Measurements from ENCODE around the gene ZNF862.

Gene ZNF862

DNA sequence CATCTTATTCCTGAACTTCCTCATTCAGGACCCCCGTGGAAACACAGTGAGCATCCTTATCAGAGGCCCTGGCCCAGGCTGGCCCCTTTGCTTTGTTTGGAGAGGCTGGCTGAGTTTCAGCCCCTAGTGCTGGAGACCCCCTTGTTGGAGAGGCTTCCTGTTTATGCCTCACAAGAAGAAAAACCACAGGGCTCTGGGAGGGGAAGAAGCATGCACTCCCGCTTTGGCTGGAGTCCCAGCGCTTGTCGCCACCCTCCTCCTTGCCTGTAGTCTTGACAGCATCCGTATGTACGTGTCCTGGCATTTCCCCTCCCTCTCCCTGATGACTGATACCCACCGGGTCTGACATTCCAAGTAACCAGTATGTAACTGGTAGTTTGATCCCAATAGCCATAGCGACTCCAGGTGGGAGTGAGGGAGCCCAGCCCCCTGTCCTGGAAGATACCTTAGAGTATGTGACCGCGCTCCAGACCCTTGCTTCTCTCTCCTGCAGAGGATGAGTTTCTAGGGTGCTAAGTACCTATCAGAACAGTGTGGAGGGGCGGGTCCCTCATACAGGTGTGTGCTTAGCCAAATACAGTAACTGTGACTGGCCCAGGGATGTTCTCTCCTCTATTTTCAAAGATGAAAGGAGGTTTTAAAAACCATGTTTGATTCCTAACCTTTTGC is 28.7 kb downstream of the ZNF862 start:
- no peak for DNase-seq (ENCODE audit: low spot score)

DNA sequence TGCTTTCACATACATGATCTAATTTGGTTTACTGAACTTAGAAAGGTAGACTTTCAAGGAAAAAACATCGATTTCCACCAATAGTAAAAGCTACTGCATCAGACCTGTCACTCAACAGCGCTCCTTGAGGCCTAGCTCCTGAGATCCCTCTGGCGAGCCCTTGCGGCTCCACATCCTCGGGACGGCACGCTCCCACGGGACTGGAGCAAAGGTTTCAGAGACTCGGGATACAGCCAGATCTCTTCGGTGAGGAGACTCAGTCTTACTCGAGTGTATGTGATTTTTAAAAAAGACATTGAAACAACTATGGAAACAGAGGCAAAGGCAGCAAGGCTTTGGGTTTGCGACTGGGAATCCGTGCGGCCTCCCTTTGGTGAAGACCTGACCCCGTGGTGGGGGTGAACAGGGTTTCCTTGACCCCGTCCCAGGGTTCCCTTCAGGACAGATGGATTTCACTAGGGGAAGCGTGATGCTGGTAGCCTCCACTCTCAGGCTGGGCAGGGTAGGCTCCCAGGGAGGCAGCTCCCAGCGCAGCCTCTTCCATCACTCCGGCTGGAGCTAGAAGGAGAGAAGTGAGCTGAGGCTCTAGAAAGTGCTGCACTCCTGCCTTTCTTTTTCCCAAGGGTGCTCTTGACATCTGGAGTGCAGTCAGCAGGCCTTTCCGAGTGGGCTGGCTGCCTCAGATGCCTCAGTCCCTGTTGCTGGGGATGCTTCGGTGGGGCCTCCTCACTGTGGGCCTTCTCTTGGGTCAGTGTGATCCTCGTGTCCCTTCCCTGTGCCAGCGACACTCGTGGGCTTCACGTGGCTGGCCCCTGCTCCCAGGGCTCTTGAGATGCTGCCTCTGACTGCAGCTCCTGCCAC is 29.8 kb downstream of the ZNF862 start:
- no peak for DNase-seq (ENCODE audit: low spot score)

- DNase-seq (ENCODE audit: low spot score) = no peak
These were observed 30.6 kb downstream of the ZNF862 start for GRCh38 chr7:149868623-149869290.

GRCh38 chr7:149869291-149869650 is 31.1 kb downstream of the ZNF862 start:
- no peak for DNase-seq (ENCODE audit: low spot score)

DNA sequence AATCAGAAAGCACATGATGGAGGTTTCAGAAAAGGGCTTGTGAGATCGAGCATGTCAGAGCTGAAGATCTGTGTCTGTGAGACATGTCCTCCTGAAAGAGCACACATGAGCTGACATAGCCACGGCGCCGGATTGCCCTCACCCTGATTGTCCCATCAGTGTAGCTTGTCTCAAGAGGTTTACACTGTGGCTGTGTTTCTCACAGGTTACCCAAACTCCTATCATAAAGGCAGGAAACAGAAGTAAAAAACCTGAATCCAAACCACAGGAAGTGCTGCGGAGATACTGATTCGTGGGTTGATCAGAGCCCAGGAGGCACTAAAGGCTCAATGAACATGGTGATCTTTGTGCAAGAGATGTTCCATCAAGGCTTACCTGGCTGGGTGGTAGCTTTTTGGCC is 31.7 kb downstream of the ZNF862 start:
- DNase-seq (ENCODE audit: low spot score) = no peak

DNA sequence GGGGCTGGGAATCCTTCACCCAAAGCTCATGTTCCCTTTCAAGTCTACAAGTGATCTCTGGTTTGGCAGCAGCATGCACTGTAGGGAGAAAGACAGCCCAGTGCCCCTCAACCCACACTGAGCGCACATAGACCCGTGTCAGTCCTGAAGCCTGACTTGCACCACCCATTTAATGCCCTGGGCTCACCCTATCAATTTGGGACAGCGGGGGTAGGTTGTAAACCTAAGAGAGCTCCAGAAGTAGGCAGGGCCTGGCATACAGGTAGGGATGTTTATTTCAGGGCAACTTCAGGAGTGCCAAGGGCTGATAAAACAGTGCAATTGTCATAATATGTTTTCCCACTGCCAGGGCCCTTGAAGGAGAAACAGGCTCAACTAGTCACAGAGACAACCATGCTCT is 32.1 kb downstream of the ZNF862 start:
- DNase-seq (ENCODE audit: low spot score) = no peak

- no peak for DNase-seq (ENCODE audit: low spot score)
These were observed 32.7 kb downstream of the ZNF862 start for GRCh38 chr7:149870701-149871483.

DNA sequence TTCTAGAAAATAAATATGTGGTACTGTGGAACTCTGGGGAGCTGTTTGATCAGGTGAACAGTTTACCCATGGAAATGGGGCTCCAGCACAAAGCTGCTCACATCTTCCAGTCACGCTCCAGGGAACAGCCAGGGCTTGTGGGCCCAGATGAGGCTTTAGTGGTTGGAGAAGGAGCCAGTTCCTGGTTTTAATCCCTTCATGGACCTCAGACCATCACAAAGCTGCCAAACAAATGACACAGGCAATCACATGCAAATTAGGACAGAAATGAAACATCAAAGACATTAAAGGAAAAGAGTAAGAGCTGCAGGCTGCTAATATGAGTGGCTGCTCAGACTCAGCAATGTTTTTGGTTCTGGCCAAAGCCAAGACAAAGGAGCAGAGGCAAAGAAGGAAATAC is 33.4 kb downstream of the ZNF862 start:
- no peak for DNase-seq (ENCODE audit: low spot score)

DNA sequence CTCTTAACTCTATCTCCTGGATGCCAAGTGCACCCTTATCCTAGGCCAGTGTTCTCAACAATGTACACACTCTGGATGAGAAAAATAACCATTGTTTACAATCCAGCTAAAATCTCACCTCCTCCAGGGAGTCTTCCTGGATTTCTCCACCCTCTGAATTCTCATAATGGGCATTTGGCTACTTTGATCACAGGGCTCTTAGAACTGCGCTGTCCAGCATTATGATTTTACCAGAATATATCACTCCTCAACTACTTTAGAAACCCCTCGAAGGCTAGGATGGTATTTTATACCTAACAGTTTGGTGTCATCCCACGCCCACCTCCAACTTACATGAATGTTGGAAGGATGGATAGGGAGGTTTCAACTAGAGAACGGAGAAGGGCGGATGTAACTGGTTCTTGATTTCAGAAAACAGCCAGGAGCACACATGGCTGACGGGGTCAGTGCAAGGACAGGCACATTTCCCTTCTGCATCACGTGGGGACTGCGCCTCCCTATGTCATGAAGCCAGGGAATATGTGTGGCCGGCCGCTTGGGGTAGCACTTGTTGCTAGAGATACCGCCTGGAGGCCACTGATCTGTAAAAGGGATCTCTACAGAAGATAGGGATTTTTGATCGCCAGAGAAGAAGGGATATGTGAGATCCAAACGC is 34.4 kb downstream of the ZNF862 start:
- peak; percentile 90 for DNase-seq (ENCODE audit: low spot score)

GRCh38 chr7:149873074-149873969 is 35.1 kb downstream of the ZNF862 start, which contains the start of gene ATP6V0E2:
TSS of gene ATP6V0E2 (plus strand) at chr7:149873969. CDS start at chr7:149874066, 97 bp downstream.
- DNase-seq (ENCODE audit: low spot score) = peak; percentile 100

GRCh38 chr7:149873970-149874643 is 35.9 kb downstream of the ZNF862 start:
- no peak for DNase-seq (ENCODE audit: low spot score)

DNA sequence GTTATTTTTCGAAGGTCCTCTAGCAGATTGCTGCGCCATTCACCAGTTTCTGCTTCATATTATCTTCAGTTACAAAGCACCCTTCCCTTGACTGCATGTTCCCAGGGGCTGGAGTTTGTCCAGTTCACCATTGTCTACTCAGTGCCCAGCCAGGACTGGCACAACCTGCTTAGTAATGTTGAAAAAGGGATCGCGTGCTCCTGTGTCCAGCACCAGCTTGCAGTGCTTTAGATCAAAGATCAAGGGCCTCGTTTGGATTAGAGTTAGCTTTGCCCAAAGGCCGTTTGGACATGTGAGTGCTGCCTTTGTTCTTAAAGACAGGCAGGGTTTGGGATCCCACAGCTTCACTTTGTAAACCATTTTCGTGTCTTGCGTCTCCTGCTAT is 36.5 kb downstream of the ZNF862 start:
- no peak for DNase-seq (ENCODE audit: low spot score)

DNA sequence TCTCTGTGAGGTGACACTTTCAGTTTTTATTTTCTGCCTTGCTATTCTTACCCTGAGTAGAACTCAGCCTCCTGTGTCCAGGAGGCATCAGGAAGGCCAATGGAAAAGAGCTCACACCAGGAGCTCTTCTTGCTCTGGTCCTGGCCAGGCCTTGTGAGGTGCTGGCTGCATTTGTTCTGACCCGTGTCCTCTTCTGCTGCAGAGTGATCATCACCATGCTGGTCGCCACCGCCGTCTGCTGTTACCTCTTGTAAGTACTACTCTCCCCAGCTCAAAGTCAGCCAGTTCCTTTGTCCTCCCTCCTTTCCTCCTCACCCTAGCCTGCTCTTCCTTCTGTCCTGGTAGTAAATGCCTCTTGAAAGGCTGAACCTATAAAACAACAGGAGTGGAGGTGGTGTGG is 37.2 kb downstream of the ZNF862 start:
- DNase-seq (ENCODE audit: low spot score) = no peak

GRCh38 chr7:149877890-149878522 is 39.8 kb downstream of the ZNF862 start:
- no peak for DNase-seq (ENCODE audit: low spot score)

- no peak for DNase-seq (ENCODE audit: low spot score)
These were observed 40.3 kb downstream of the ZNF862 start for GRCh38 chr7:149878523-149878921.

DNA sequence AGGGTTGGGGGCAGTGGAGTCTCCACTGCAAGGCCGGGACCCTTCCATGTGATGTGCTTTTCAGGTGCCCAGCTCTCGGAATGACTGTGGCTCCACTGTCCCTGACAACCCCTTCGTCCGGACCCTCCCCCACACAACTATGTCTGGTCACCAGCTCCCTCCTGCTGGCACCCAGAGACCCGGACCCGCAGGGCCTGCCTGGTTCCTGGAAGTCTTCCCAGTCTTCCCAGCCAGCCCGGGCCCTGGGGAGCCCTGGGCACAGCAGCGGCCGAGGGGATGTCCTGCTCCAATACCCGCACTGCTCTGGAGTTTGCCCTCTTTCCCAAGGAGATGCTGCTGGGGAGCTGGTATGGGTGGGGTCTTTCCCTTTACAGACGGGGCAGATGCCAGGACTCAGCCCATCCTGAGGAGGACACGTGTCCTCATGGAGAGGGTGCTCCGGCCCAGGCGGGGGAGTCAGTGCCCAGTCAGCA is 41.1 kb downstream of the ZNF862 start:
- no peak for DNase-seq (ENCODE audit: low spot score)

GRCh38 chr7:149879766-149880637 is 41.8 kb downstream of the ZNF862 start:
- no peak for DNase-seq (ENCODE audit: low spot score)

- no peak for DNase-seq (ENCODE audit: low spot score)
These were observed 42.6 kb downstream of the ZNF862 start for GRCh38 chr7:149880638-149881311.
